Brain microvascular endothelial cell (primary cell): Measurements from ENCODE around the gene OR13C5.
"Not testable (repeated sequence)": the region's sequence is repeated elsewhere in the genome, so short reads cannot be mapped to it uniquely, and the experiment has no call there.

Source experiments
- DNase-seq: peaks from one replicate; pipeline ENCODE4 v3.0.0-alpha.2; 2020
- H3K27ac ChIP-seq: fragments of 250-450 bp; sonication (Bioruptor Pico); 2 replicates; pipeline ENCODE4 v1.5.1; 2020; ENCODE audit warnings: mild to moderate bottlenecking, moderate library complexity
- H3K27me3 ChIP-seq: fragments of 250-450 bp; sonication (Bioruptor Pico); replicated peaks from 2 replicates; pipeline ENCODE4 v1.5.1; 2020; ENCODE audit warnings: mild to moderate bottlenecking
- H3K36me3 ChIP-seq: fragments of 250-450 bp; sonication (Bioruptor Pico); replicated peaks from 2 replicates; pipeline ENCODE4 v1.5.1; 2020; ENCODE audit warnings: mild to moderate bottlenecking
- H3K4me3 ChIP-seq: 2 replicates; pipeline ENCODE4 v1.5.1; 2011; ENCODE audit warnings: low read depth, mild to moderate bottlenecking, control low read depth, low read length, moderate library complexity
- CTCF ChIP-seq: IDR thresholded peaks from 2 replicates; pipeline ENCODE4 v1.5.1; 2011; ENCODE audit warnings: low read depth, mild to moderate bottlenecking, moderate library complexity, low read length, control low read depth, inconsistent platforms; ENCODE audit errors: missing control alignments
- in situ Hi-C: cut with HindIII; loops from 2 replicates; pipeline ENCODE4 v1.10.0; 2017; ENCODE audit warnings: low sequenced_read_pairs, low pct_ligation_motif_present

OR13C5 gene

GRCh38 chr9:104608336-104608735, 9.1 kb upstream of the OR13C5 start:
- no peak for TF ChIP-seq CTCF
- Histone ChIP-seq H3K4me3 (no peak overlapping the region), H3K27me3 (no peaks in the 10 kb centered on the region), H3K27ac (no peak overlapping the region), H3K36me3 (no peaks in the 10 kb centered on the region)
- DNase-seq = no peak
- in situ Hi-C loops = no loop called here

GRCh38 chr9:104606152-104606551, 6.9 kb upstream of the OR13C5 start:
- no peak for DNase-seq
- in situ Hi-C loops = no loop called here
- H3K27me3 ChIP-seq = no peaks in the 10 kb centered on the region

GRCh38 chr9:104605527-104605926, 6.3 kb upstream of the OR13C5 start, which contains the start of gene OR13C2:
TSS of gene OR13C2 (minus strand) at chr9:104605627. CDS start at chr9:104605627, 0 bp downstream.
- in situ Hi-C loops, H3K4me3 ChIP-seq, H3K27me3 ChIP-seq, DNase-seq, H3K27ac ChIP-seq, H3K36me3 ChIP-seq: not testable (repeated sequence)

More at GRCh38 chr9:104606152-104606551, 6.9 kb upstream of the OR13C5 start:
- H3K36me3 ChIP-seq = no peaks in the 10 kb centered on the region
- H3K4me3 ChIP-seq = no peak overlapping the region
- no peak for TF ChIP-seq CTCF
- no peak overlapping the region for H3K27ac ChIP-seq

DNA sequence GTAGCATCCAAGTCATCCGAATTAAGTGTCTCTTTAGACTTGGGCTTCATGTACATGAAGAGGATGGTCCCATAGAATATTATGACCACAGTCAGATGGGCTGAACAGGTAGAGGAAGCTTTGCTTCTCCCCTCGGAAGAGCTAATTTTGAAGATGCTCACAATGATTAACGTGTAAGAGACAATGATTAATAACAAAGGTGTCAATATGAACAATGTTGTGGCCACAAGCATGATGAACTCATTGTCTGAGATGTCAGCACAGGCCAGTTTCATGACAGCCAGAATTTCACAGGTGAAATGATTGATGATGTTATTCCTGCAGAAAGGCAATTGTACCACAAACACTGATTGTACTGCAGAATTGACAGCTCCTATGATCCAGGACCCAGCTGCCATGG, 5.6 kb upstream of the OR13C5 start:
- no peaks in the 10 kb centered on the region for H3K36me3 ChIP-seq
- no peak for DNase-seq
- H3K27me3 ChIP-seq = no peaks in the 10 kb centered on the region
- no peak overlapping the region for H3K27ac ChIP-seq
- no peak overlapping the region for H3K4me3 ChIP-seq
- no peak for TF ChIP-seq CTCF
- in situ Hi-C loops = no loop called here

DNA sequence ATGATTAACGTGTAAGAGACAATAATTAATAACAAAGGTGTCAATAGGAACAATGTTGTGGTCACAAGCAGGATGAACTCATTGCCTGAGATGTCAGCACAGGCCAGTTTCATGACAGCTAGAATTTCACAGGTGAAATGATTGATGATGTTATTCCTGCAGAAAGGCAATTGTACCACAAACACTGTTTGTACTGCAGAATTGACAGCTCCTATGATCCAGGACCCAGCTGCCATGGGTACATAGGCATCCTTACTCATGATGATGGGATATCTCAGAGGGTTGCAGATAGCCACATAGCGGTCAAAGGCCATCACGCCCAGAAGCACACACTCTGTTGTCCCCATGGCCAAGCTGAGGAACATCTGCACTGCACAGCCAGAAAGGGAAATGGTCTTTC, 464 bp downstream of the OR13C5 start:
- H3K27ac ChIP-seq, DNase-seq, H3K4me3 ChIP-seq, H3K36me3 ChIP-seq, in situ Hi-C loops, H3K27me3 ChIP-seq: not testable (repeated sequence)

DNA sequence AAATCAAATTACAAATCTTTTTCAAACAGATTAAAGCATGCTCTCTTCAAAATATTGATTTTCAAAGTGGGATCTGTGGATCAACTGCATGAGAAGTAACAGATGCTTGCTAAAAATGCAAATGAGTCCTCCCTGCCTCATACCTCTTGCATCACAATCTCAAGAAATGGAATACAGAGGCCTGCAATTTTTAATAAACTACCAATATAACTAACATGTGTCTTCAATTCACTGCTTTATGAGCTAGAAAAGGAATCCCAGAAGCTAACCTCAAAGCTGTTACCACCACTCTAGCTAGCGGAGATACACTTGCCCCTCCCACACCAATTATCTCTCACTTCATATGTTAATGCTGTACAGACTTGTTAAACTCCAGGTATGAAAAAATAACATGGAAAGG, 9.6 kb downstream of the OR13C5 start:
- Histone ChIP-seq H3K4me3 (no peak overlapping the region), H3K27me3 (no peaks in the 10 kb centered on the region), H3K36me3 (no peaks in the 10 kb centered on the region), H3K27ac (no peak overlapping the region)
- no peak for TF ChIP-seq CTCF
- in situ Hi-C loops = no loop called here
- no peak for DNase-seq

- no peak for TF ChIP-seq CTCF
- no peaks in the 10 kb centered on the region for H3K27me3 ChIP-seq
- no peak overlapping the region for H3K27ac ChIP-seq
- H3K36me3 ChIP-seq = no peaks in the 10 kb centered on the region
- H3K4me3 ChIP-seq = no peak overlapping the region
- in situ Hi-C loops = no loop called here
- DNase-seq = no peak
Measured at GRCh38 chr9:104586496-104587180, 12.6 kb downstream of the OR13C5 start.
